Thyroid gland (tissue), 4 donors: Measurements from ENCODE around the gene LHFPL4. TPM values are rescaled to one million over a fixed set of nuclear protein-coding genes. Genes with fewer than 3 reads are reported as not detected.

ENCODE experiments used
- DNase-seq, 2 donors: peaks; one replicate each; pipeline ENCODE4 v3.0.0-alpha.2; 2019
- H3K27ac ChIP-seq, 3 donors: fragments of 200-600 bp; sonication (generic); 1 replicate in 2 of 3; 2 replicates in 1 of 3; pipeline ENCODE4 v1.5.1; 2016 to 2019; ENCODE audit warnings: mild to moderate bottlenecking in 1 of 3, moderate library complexity in 1 of 3
- H3K27me3 ChIP-seq: fragments of 200-600 bp; sonication (generic); one replicate; pipeline ENCODE4 v1.5.1; 2019
- H3K36me3 ChIP-seq, 2 donors: fragments of 200-600 bp; sonication (generic); one replicate each; pipeline ENCODE4 v1.5.1; 2016 to 2019
- H3K4me1 ChIP-seq, 2 donors: fragments of 200-600 bp; sonication (generic); one replicate each; pipeline ENCODE4 v1.5.1; 2017 to 2019
- H3K4me3 ChIP-seq, 3 donors: fragments of 200-600 bp; sonication (generic); replicated peaks in 1 of 3; 1 replicate in 2 of 3; 2 replicates in 1 of 3; pipeline ENCODE4 v1.5.1; 2016; ENCODE audit warnings: mild to moderate bottlenecking in 1 of 3
- H3K9me3 ChIP-seq: fragments of 200-600 bp; sonication (generic); one replicate; pipeline ENCODE4 v1.5.1; 2017
- POLR2A ChIP-seq, 2 donors: fragments of 450-650 bp; IDR thresholded peaks; one replicate each; pipeline ENCODE4 v1.6.1; 2017; ENCODE audit warnings: antibody characterized with exemption in 2 of 2, mild to moderate bottlenecking in 2 of 2, moderate library complexity in 1 of 2
- WGBS, 2 donors: methylation state at CpG; one replicate each; pipeline ENCODE4 v1.1.5; 2017; 5-methylcytosine and 5-hydroxymethylcytosine counted together
- intact Hi-C: fragments of 100-400 bp; cut with DNase I; formaldehyde crosslinking; loops from one replicate; pipeline ENCODE4 v1.15.1; 2023
- total RNA-seq, 4 donors: library from RNA; depleted of rRNA; stranded (reverse); fragments of >200 nt; gene quantifications; one replicate each; pipeline ENCODE4 v1.2.3, GENCODE V29; 2016
- TF ChIP-seq, protein P1 (sequence below), 6 experiments: fragments of 200-600 bp in 3 of 6; fragments of 450-650 bp in 3 of 6; sonication (generic) in 3 of 6; IDR thresholded peaks; one replicate each; pipeline ENCODE4 v1.5.1; 2016 to 2019; ENCODE audit warnings: antibody characterized with exemption in 6 of 6, mild to moderate bottlenecking in 2 of 6, inconsistent platforms in 1 of 6, moderate library complexity in 1 of 6

The LHFPL4 gene
- total RNA-seq, 4 donors from 2014 or later = 0.11 to 0.13 TPM; not detected in 2

DNA sequence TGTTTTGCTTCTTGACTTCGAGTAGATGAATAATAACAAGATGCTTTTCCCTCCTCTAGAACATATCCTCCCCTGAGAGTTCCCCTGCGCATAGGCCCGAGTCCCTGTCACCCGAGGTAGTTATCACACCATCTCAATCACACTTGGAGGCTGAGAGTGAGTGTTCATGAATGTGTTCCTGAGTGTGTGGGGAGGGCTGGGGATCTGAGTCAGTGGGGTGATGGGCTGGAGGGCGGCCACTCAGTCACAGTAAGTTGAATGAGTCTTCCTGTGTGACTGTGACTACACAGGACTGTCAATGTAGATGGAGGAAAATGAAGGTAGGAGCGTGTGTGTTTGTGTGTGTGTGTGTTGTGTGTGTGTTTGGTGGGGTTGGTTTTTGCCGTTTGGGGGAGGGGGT, 85.2 kb downstream of the LHFPL4 start:
- TF ChIP-seq POLR2A (IDR thresholded peaks at IDR 0.05) = no peak
- TF ChIP-seq, protein P1, sequence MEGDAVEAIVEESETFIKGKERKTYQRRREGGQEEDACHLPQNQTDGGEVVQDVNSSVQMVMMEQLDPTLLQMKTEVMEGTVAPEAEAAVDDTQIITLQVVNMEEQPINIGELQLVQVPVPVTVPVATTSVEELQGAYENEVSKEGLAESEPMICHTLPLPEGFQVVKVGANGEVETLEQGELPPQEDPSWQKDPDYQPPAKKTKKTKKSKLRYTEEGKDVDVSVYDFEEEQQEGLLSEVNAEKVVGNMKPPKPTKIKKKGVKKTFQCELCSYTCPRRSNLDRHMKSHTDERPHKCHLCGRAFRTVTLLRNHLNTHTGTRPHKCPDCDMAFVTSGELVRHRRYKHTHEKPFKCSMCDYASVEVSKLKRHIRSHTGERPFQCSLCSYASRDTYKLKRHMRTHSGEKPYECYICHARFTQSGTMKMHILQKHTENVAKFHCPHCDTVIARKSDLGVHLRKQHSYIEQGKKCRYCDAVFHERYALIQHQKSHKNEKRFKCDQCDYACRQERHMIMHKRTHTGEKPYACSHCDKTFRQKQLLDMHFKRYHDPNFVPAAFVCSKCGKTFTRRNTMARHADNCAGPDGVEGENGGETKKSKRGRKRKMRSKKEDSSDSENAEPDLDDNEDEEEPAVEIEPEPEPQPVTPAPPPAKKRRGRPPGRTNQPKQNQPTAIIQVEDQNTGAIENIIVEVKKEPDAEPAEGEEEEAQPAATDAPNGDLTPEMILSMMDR (IDR thresholded peaks at IDR 0.05) = no peak
- 88 to 89% methylated on average over 7 of the region's 7 CpGs for WGBS, 2 donors
- DNase-seq = no peak
- no peaks in the 10 kb centered on the region for H3K4me1 ChIP-seq
- no peak overlapping the region for H3K4me3 ChIP-seq
- H3K9me3 ChIP-seq = no peaks in the 10 kb centered on the region
- no peaks in the 10 kb centered on the region for H3K27me3 ChIP-seq
- peaks cover 87 to 89% of the 10 kb centered on the region in 2 donors for H3K36me3 ChIP-seq
- H3K27ac ChIP-seq = no peak overlapping the region
- intact Hi-C loops = no loop called here

DNA sequence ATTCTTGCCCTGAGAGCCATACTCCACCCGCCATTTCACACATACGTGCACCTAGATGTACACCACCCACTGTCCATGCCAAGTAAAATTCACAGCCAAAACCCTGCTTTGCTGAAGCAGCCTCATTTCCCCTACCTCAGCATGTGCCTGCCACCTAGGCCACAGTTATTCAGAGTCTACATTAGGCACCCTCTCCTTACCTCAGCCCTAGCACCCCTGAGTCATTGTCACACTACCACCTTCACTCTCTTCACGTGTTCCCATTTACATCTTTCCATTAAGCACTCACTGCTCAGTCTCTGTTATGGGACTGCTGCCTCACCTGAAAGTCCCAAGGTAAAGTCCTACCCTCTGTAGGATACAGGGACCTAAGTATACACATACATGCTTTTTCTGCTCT, 86.2 kb downstream of the LHFPL4 start:
- WGBS, 2 donors = 91 to 95% methylated on average over 3 of the region's 3 CpGs
- no peak overlapping the region for H3K4me3 ChIP-seq
- DNase-seq = no peak
- H3K4me1 ChIP-seq = no peaks in the 10 kb centered on the region
- no peaks in the 10 kb centered on the region for H3K27me3 ChIP-seq
- intact Hi-C loops = no loop called here
- H3K9me3 ChIP-seq = no peaks in the 10 kb centered on the region
- TF ChIP-seq POLR2A (IDR thresholded peaks at IDR 0.05) = no peak
- TF ChIP-seq, protein P1 (IDR thresholded peaks at IDR 0.05) = no peak
- H3K36me3 ChIP-seq = peaks cover 87% of the 10 kb centered on the region in 2 donors
- H3K27ac ChIP-seq = no peak overlapping the region

DNA sequence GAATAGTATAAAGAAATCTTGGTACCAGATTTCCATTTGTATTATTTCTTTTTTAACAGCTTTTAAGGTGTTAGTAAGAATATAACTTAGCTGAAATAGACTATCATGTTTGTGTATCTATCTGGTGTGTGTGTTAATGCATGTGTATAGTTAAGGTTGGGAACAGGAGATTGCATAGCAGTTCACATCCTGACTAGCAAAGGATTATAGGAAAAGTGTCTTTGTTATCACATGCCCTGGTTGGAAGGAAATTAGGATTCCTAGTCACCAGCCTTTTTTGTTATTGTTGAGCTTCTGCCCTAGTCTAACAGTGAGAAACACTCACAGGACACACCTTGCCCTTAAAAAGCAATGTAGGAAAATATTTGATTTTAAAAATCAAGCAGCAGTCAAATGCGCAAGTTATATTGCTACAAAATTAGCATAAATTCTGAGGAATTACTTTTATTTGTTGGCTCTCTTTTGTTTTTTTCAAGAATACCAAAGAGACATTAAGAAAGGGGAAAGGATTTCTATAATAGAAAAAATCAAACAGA, 98.0 kb downstream of the LHFPL4 start:
- intact Hi-C loops = no loop called here
- TF ChIP-seq, protein P1 (IDR thresholded peaks at IDR 0.05) = no peak
- no peak for TF ChIP-seq POLR2A (IDR thresholded peaks at IDR 0.05)
- peaks cover 41 to 57% of the 10 kb centered on the region in 2 donors for H3K36me3 ChIP-seq

DNA sequence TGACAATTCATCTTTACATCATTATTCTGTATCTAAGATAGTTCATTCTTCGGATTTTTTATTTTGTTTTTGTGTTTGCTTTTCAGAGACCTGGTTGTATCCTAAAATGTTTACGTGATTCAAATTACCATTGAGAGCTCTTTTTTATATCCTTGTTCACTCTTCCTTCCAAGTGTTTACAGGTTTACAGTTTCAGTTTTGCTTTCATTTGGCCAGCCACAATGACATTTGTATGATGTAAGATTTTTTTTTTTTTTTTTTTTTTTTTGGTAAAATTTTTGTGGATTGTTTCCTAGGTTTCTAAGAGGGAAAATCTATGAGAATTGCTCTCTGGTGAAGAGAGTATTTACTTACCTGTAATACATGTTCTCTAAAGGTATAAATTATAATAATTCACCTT, 101.2 kb downstream of the LHFPL4 start:
- Histone ChIP-seq H3K4me1 (no peaks in the 10 kb centered on the region), H3K27ac (no peak overlapping the region), H3K36me3 (peaks cover 49 to 61% of the 10 kb centered on the region in 2 donors), H3K9me3 (no peaks in the 10 kb centered on the region), H3K27me3 (no peaks in the 10 kb centered on the region), H3K4me3 (no peak overlapping the region)
- intact Hi-C loops = no loop called here
- TF ChIP-seq, protein P1 (IDR thresholded peaks at IDR 0.05) = no peak
- WGBS, 2 donors = 87 to 89% methylated on average over 2 of the region's 2 CpGs
- no peak for DNase-seq

More for the DNA sequence above, 98.0 kb downstream of the LHFPL4 start:
- DNase-seq = no peak
- Histone ChIP-seq H3K27me3 (no peaks in the 10 kb centered on the region), H3K4me1 (no peaks in the 10 kb centered on the region), H3K4me3 (no peak overlapping the region), H3K9me3 (no peaks in the 10 kb centered on the region), H3K27ac (no peak overlapping the region)
- 95% methylated on average over 1 of the region's 1 CpG for WGBS, 2 donors

DNA sequence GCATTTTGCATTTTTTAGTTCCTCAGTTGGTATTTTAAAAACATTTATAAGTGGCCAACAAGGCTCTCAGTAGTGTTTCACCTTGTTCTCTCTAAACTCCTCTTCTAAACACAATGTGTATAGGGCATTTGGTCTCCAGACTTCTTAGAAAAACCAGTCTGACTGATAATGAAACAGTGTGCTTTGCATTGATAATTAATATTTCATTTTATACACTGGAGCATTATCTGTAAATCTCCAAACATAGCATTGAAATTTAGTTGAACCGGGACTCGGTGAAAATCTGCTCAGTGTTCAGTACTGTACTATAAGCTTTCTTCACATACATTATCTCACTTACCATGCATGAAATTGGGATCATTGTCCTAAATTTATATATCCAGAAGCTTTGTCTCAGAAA, 102.6 kb downstream of the LHFPL4 start:
- no peak overlapping the region for H3K27ac ChIP-seq
- H3K36me3 ChIP-seq = peaks cover 50 to 72% of the 10 kb centered on the region in 2 donors
- no peak overlapping the region for H3K4me3 ChIP-seq

More for the DNA sequence above, 102.6 kb downstream of the LHFPL4 start:
- intact Hi-C loops = no loop called here
- 94 to 99% methylated on average over 2 of the region's 2 CpGs for WGBS, 2 donors
- Histone ChIP-seq H3K4me1 (no peaks in the 10 kb centered on the region), H3K9me3 (no peaks in the 10 kb centered on the region), H3K27me3 (no peaks in the 10 kb centered on the region)
- TF ChIP-seq, protein P1 (IDR thresholded peaks at IDR 0.05) = no peak
- TF ChIP-seq POLR2A (IDR thresholded peaks at IDR 0.05) = no peak
- DNase-seq = no peak
